Kidney (tissue), 14 donors: ENCODE measurements around the gene SLC9A5. TPM values are rescaled to one million over a fixed set of nuclear protein-coding genes. Genes with fewer than 3 reads are reported as not detected.

Experiments
- DNase-seq, 5 donors: peaks; one replicate each; pipeline ENCODE4 v3.0.0-alpha.2; 2013 to 2020
- FAIRE-seq: peaks from 2 replicates; lab custom pipeline; 2012; peaks lifted over from hg19 to GRCh38; lab: Jason Lieb, UNC
- H3K27ac ChIP-seq, 2 donors: one replicate each; pipeline ENCODE4 v1.7.0; 2013; ENCODE audit warnings: low read depth in 2 of 2, low read length in 2 of 2, inconsistent platforms in 1 of 2
- H3K27me3 ChIP-seq: one replicate; pipeline ENCODE4 v1.7.1; 2013; ENCODE audit warnings: low read length, inconsistent platforms; ENCODE audit not compliant: control insufficient read depth, insufficient read depth
- H3K36me3 ChIP-seq, 3 donors: one replicate each; pipeline versions ENCODE4 v1.7.0 to v1.7.1; 2013; ENCODE audit warnings: low read length in 3 of 3, control low read depth in 1 of 3, inconsistent platforms in 1 of 3; ENCODE audit not compliant: insufficient read depth in 3 of 3, control insufficient read depth in 2 of 3
- H3K4me1 ChIP-seq, 3 donors: one replicate each; pipeline versions ENCODE4 v1.7.0 to v1.7.1; 2013; ENCODE audit warnings: low read length in 3 of 3, inconsistent platforms in 1 of 3, low read depth in 1 of 3; ENCODE audit not compliant: control insufficient read depth in 2 of 3, insufficient read depth in 2 of 3
- H3K4me3 ChIP-seq, 3 donors: one replicate each; pipeline versions ENCODE4 v1.7.0 to v1.8.1; 2013; ENCODE audit warnings: low read length in 3 of 3, control low read depth in 1 of 3, inconsistent platforms in 1 of 3
- H3K9ac ChIP-seq, 3 donors: one replicate each; pipeline versions ENCODE4 v1.7.0 to v1.7.1; 2013; ENCODE audit warnings: low read length in 3 of 3, control low read depth in 1 of 3, inconsistent platforms in 1 of 3
- H3K9me3 ChIP-seq, 3 donors: one replicate each; pipeline versions ENCODE4 v1.7.0 to v1.7.1; 2013; ENCODE audit warnings: low read length in 3 of 3, control low read depth in 1 of 3, inconsistent platforms in 1 of 3; ENCODE audit not compliant: control insufficient read depth in 2 of 3, insufficient read depth in 1 of 3
- CTCF ChIP-seq: IDR thresholded peaks from 3 replicates; pipeline ENCODE4 v1.5.1; 2012; ENCODE audit warnings: mild to moderate bottlenecking, moderate library complexity, borderline replicate concordance; ENCODE audit not compliant: insufficient read depth; ENCODE audit errors: extremely low read depth
- intact Hi-C: fragments of 100-400 bp; cut with DNase I; formaldehyde crosslinking; loops from one replicate; pipeline ENCODE4 v1.11.1; 2022
- polyA plus RNA-seq: library from polyadenylated mRNA; stranded (reverse); fragments of 350-450 nt; fragmentation: Illumina TruSeq; extraction: RNeasy Lipid Tissue Mini Kit (QIAGEN cat#74804); gene quantifications from one replicate; pipeline ENCODE4 v1.2.3, GENCODE V29; 2014; ENCODE audit warnings: low read depth, low replicate concordance; ENCODE audit not compliant: insufficient read depth
- total RNA-seq: library from RNA; stranded (reverse); fragmentation: NEBNext Ultra II Directional; extraction: Animal tissue kit (Norgen Biotek cat#: 25700); gene quantifications from one replicate; pipeline ENCODE4 v1.2.1, GENCODE V29; 2021
- donor health status: control.
- donor health status: control.
- donor health status: control.
- donor health status: control.
- donor health status: control.
- donor health status: DM: yes; HTN: yes; CAD: no.
- donor health status: Normal renal cell carcinoma (clear cell type).

SLC9A5 gene
- total and polyA plus RNA-seq, 2 donors from 2014 or later = 0.92 to 1.1 TPM

DNA sequence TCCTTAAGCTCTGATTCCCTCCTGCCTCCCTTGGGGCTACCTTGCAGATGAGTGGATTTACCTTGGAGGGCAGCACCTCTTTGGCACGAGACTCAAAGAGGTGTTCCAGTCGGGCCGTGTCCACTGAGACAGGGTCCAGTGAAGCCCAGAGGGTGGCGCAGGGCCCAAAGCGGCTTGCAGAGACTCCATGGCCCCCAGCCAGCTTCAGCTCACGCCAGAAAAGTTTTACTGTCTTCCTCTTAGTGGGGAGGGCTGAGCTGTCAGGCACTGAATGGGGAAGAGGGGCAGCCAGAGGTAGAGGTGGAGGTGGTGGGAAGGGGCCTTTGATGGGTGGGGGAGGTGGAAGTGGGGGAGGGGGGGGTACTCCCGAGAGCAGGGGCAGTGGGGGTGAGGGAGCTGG, 15.2 kb upstream of the SLC9A5 start:
- Histone ChIP-seq H3K9me3 (no peaks in the 10 kb centered on the region), H3K27ac (no peak overlapping the region), H3K27me3 (no peaks in the 10 kb centered on the region), H3K36me3 (peaks cover 2 to 55% (median 33%) of the 10 kb centered on the region in 3 donors), H3K4me1 (no peaks in the 10 kb centered on the region), H3K4me3 (no peak overlapping the region), H3K9ac (no peak overlapping the region)
- FAIRE-seq (no peak), DNase-seq (peak in 1 of 5 donors; percentile 66)
- TF ChIP-seq CTCF = no peak
- intact Hi-C loops = no loop called here

- Histone ChIP-seq H3K27ac (no peak overlapping the region), H3K9me3 (no peaks in the 10 kb centered on the region)
These were observed 14.6 kb upstream of the SLC9A5 start for GRCh38 chr16:67234180-67234597.

GRCh38 chr16:67235816-67236562, 12.8 kb upstream of the SLC9A5 start:
- intact Hi-C loops = no loop called here
- Histone ChIP-seq H3K4me1 (peaks cover 0 to 4% (median 0%) of the 10 kb centered on the region in 3 donors), H3K27ac (no peak overlapping the region), H3K9ac (no peak overlapping the region), H3K4me3 (no peak overlapping the region), H3K9me3 (no peaks in the 10 kb centered on the region), H3K36me3 (peaks cover 0 to 34% (median 28%) of the 10 kb centered on the region in 3 donors), H3K27me3 (no peaks in the 10 kb centered on the region)
- no peak for FAIRE-seq
- TF ChIP-seq CTCF = no peak
- DNase-seq = no peak

More at GRCh38 chr16:67234180-67234597, 14.6 kb upstream of the SLC9A5 start:
- Histone ChIP-seq H3K27me3 (no peaks in the 10 kb centered on the region), H3K9ac (no peak overlapping the region), H3K4me3 (no peak overlapping the region), H3K36me3 (peaks cover 2 to 51% (median 35%) of the 10 kb centered on the region in 3 donors), H3K4me1 (no peaks in the 10 kb centered on the region)
- no peak for TF ChIP-seq CTCF
- DNase-seq = no peak
- FAIRE-seq = no peak
- intact Hi-C loops = no loop called here
